Left kidney (tissue), 8 donors: ENCODE results near the gene GUCY1B1. TPM values are rescaled to one million over a fixed set of nuclear protein-coding genes. Genes with fewer than 3 reads are reported as not detected.

ENCODE experiments used
- DNase-seq: peaks from one replicate; pipeline ENCODE4 v3.0.0-alpha.2; 2013
- long read RNA-seq, 8 donors: transcript quantifications; one replicate each; lab custom pipeline, GENCODE V29; 2026
- polyA plus RNA-seq: library from polyadenylated mRNA; unstranded; fragments of 120-200 nt; gene quantifications from one replicate; pipeline ENCODE4 v1.2.1, GENCODE V29; 2013; ENCODE audit not compliant: insufficient read length

GUCY1B1 gene
- polyA plus RNA-seq = 72.1 TPM
- long read RNA-seq, donor 1, transcript GUCY1B1-201 (14 exons, 3,124 nt) = major isoform, 10 of 35 reads
- long read RNA-seq, donor 1, partial matches to known transcripts = 25 of 35 reads
- long read RNA-seq, donor 1, other reads (novel, unspliced or antisense) = 0 of 35 reads
- long read RNA-seq, donor 2, transcript GUCY1B1-201 (14 exons, 3,124 nt) = major isoform, 10 of 103 reads
- long read RNA-seq, donor 2, partial matches to known transcripts = 93 of 103 reads
- long read RNA-seq, donor 2, other reads (novel, unspliced or antisense) = 0 of 103 reads
- long read RNA-seq, donor 3, transcript GUCY1B1-201 (14 exons, 3,124 nt) = major isoform, 7 of 79 reads
- long read RNA-seq, donor 3, partial matches to known transcripts = 71 of 79 reads
- long read RNA-seq, donor 3, other reads (novel, unspliced or antisense) = 0 of 79 reads
- long read RNA-seq, donor 4 = 0 reads
- long read RNA-seq, donor 5, transcript GUCY1B1-201 (14 exons, 3,124 nt) = major isoform, 10 of 140 reads
- long read RNA-seq, donor 5, partial matches to known transcripts = 124 of 140 reads
- long read RNA-seq, donor 5, other reads (novel, unspliced or antisense) = 5 of 140 reads
- long read RNA-seq, donor 6, transcript GUCY1B1-201 (14 exons, 3,124 nt) = major isoform, 5 of 20 reads
- long read RNA-seq, donor 6, partial matches to known transcripts = 14 of 20 reads
- long read RNA-seq, donor 6, other reads (novel, unspliced or antisense) = 0 of 20 reads
- long read RNA-seq, donor 7, transcript GUCY1B1-201 (14 exons, 3,124 nt) = major isoform, 11 of 28 reads
- long read RNA-seq, donor 7, partial matches to known transcripts = 17 of 28 reads
- long read RNA-seq, donor 7, other reads (novel, unspliced or antisense) = 0 of 28 reads
- long read RNA-seq, donor 8, partial matches to known transcripts = 0 of 4 reads
- long read RNA-seq, donor 8, other reads (novel, unspliced or antisense) = 0 of 4 reads

GRCh38 chr4:155758481-155759371 lies at the start of gene GUCY1B1:
TSS of gene GUCY1B1 (plus strand) at chr4:155759021. CDS start at chr4:155759141, 120 bp downstream.
- peak; percentile 93 for DNase-seq

- no peak for DNase-seq
Observed at GRCh38 chr4:155709918-155710317, 48.9 kb upstream of the GUCY1B1 start.

DNA sequence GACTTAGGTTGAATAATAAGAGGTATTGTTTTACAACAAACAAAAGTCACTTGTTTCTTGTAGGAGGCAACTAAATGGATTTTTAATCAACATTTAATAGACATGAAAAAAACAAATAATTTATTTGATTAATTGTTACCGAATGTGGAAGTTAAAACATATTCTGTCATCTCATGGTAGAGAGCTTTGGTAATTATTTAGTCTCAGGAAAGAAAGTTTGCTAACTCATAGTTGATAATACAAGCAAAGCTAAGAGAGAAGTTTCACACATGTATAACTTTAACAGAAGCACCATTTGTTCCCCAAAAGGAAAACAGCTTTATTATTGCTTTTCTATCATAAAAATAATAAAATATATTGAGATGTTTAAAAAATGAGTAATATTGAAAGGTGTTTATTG lies 47.3 kb upstream of the GUCY1B1 start:
- DNase-seq = no peak

GRCh38 chr4:155712846-155713245 lies 46.0 kb upstream of the GUCY1B1 start:
- no peak for DNase-seq

DNA sequence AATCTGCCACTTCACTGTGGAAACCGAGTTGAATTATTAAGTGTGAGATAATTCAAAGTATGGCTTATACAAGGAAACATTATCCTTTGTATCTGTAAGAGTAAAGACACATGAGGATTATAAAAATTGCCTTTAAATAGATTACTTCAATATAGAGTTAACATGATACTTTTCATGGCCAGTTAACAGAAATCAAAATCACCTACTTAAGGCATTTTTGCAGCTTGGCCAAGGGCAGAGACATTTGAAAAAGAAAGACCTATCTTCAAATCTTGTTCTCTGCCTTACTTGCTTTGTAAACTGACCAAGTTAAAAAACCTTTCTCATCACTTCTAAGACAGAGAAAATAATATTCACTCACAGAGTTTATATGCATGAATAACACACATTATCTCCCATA lies 44.9 kb upstream of the GUCY1B1 start:
- DNase-seq = no peak

GRCh38 chr4:155722336-155722735 lies 36.5 kb upstream of the GUCY1B1 start:
- DNase-seq = no peak

DNA sequence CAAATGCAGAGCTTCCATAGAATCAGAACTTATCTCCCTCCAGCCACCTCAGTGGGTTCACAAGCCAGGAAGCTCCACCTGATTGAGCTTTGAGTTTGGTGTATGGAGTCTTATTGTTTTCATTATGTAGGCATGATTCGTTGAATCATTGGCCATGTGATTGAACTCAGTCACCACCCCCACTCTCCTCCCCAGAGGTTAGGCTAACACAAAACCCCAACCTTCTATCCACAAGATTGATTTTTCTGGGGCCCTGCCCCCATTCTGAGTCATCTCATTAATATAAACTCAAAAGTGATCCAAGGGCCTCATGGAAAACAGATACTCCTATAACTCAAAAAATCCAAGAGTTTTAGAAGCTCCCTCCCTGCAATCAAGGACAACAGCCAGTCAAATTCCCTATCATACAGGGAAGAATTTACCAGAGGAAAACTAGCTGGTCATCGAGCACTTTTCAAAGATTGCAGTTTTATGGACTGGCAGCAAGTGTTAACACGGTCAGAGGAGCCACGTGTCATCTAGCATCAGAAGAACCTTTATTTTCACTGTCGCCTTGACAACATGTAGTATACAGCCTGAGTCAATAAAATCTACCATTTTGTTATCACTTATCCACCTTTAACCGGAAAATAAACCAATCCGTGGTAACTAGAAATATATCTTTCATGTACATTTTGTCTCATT lies 35.9 kb upstream of the GUCY1B1 start:
- DNase-seq = no peak

DNA sequence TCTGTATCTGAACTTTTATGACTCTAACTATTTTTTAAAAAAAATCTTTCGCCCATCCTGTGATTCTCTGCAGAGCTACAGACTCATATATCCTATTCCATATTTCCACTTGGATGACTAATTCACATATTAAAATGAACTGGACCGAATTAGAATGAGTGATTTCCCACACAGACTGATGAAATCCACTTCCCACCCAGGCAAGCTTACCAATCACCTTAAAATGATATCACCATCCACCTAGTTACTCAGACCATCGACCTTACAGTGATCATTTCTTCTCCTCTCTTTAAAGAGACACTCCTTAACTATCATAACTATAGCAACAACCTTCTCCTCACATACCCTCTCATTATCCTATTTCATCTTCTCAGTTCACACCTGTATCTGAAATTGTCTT lies 34.1 kb upstream of the GUCY1B1 start:
- DNase-seq = no peak

- no peak for DNase-seq
Observed at GRCh38 chr4:155734065-155734464, 24.8 kb upstream of the GUCY1B1 start.

GRCh38 chr4:155734951-155735350 lies 23.9 kb upstream of the GUCY1B1 start:
- DNase-seq = no peak

- DNase-seq = no peak
Observed at GRCh38 chr4:155735496-155735895, 23.3 kb upstream of the GUCY1B1 start.

GRCh38 chr4:155738548-155738947 lies 20.3 kb upstream of the GUCY1B1 start:
- no peak for DNase-seq

- DNase-seq = no peak
Observed at GRCh38 chr4:155741546-155741945, 17.3 kb upstream of the GUCY1B1 start.

GRCh38 chr4:155742310-155743015 lies 16.4 kb upstream of the GUCY1B1 start:
- DNase-seq = no peak

GRCh38 chr4:155745984-155746383 lies 12.8 kb upstream of the GUCY1B1 start:
- DNase-seq = no peak

GRCh38 chr4:155748039-155748438 lies 10.8 kb upstream of the GUCY1B1 start:
- DNase-seq = no peak

DNA sequence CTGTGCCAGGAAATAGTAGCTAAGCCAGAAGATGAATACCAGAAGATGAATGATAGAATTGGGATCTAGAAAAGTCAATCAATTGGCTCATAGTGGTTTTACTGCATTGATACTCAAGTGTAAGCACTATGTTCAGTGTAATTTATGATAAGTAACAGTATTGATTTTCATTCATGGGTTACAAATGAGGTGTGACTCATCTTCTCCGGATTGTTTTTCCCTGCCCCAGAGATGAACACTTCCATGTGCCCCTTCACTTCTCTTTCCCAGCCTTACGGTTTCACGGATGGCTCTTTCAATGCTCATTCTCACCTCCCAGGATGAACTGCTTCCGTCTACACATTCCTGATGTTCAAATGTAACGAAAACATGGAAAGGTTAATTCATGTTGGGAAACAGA lies 9.8 kb upstream of the GUCY1B1 start:
- DNase-seq = no peak

DNA sequence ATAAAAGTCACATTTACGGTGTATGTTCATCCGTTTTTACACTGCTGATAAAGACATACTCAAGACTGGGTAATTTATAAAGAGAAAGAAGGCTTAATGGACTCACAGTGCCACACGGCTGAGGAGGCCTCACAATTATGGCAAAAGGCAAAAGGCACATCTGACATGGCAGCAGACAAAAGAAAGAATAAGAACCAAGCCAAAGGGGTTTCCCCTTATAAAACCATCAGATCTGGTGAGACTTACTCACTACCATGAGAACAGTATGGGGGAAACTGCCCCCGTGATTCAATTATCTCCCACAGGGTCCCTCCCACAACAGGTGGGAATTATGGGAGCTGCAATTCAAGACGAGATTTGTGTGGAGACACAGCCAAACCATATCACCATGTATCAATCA lies 7.3 kb upstream of the GUCY1B1 start:
- DNase-seq = no peak

GRCh38 chr4:155757745-155758265 lies 1.0 kb upstream of the GUCY1B1 start:
- no peak for DNase-seq
